Measurements from ENCODE around the gene GAL3ST1.

Gene GAL3ST1

DNA sequence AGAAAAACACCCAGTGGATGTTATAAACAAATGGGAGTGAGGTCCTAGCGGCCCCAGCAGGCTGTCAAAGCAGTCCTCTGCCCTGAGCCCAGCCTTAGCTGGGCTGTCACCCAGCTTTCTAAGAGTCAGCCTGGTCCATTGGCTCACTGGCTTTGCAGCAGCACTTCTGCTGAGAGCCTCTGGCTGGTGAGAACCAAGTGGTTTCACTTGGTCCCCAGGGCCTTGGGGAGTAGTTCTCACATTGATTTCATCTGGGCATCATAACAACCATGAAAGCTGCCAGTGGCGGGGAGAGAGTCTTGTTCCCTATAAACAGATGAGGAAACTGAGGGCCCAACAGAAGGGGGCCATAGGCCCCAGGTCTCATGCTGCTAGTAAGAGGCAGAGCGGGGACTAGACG lies 39.3 kb downstream of the GAL3ST1 start:
- no peak for DNase-seq (ENCODE audit: low read depth, low spot score)

DNA sequence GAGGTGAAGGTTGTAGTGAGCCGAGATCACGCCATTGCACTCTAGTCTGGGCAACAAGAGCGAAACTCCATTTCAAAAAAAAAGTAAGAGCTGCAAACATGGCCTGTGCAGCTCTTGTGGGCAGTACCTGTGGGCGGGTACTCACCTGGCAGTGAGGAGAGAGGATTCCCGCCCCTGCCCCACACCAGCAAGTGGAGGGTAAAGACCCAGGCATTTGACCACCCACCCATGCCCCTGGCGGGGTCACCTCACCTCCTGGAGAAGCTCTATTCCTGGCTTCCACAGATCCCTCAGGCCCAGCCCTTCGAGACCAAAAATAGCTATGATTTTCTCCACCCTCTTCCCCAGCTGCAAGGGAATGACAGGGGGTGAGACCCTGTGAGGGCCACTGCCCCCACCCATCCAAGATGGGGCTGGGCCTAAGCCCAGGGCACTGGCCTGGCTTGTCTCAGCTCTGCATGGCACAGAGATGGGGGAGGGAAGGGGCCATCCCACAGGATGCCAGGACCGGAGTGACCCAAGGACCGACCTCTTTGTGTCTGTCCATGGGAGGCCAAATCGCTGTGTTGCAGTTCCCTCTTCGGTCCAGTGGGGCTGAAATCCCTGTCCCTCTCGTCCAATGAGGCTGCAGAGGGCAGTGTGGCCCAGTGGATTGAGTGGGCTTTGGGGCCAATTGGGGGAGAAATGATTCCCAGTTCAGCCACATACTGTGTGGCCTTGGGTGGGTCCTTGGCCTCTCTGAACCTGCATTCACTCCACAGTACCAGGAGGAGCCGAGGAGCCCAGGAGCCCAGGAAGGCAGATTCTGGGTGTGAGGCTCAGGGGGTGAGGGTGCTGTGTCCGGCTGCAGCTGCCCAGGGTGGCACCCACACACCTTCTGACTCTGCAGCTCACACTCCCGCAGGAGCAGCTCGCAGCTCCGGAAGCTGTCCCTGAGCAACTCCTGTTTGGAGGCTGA lies 42.5 kb downstream of the GAL3ST1 start:
- no peak for DNase-seq (ENCODE audit: low read depth, low spot score)

DNA sequence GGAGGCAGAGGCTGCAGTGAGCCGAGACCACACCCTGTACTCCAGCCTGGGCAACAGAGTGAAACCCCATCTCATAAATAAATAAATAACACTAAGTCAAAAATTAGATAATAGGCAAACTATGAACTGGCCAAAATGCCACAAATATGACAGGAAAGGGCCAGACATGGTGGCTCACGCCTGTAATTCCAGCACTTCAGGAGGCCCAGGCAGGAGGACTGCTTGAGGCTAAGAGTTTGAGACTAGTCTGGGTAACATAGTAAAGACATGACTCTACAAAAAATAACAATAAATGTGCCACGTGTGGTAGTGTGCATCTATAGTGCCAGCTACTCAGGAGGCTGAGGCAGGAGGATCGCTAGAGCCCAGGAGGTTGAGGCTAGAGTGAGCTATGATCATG lies 47.8 kb downstream of the GAL3ST1 start:
- DNase-seq (ENCODE audit: low read depth, low spot score), result no peak

DNA sequence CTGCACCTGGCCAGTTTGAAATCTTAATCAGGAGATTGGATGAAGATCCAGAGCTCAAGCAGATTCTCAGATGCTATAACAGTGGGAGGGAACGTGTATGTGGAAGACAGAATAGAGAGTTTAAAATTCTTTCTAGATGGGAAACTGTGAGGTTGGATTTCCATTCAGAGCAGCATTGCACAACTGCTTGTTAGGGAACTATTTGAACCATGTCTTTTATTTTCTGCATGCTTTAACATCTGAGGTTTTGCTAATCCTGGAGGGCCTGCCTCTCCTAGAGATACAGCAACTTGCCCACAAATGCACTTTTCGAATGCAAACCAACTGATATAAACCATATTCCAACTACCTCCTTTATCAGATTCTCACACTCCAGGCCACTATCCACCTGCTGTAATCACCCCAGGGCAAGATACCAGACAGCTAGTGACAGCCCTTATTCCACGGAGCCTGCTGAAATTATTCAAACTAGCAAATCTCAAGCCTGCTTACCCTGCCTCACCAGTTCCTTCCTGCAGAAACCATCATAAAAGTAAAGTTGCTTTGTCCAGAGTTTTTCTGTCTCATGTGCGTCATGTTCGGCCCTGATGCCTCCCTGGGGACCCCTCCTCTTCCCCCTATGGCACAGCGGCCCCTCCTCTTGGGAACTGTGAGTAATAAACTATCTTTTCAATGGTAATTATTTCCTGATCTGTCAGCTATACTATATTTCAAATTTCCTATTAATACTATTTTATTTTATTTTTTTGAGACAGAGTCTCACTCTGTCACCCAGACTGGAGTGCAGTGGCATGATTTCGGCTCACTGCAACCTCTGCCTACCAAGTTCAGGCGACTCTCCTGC lies 50.6 kb downstream of the GAL3ST1 start:
- no peak for DNase-seq (ENCODE audit: low read depth, low spot score)

DNA sequence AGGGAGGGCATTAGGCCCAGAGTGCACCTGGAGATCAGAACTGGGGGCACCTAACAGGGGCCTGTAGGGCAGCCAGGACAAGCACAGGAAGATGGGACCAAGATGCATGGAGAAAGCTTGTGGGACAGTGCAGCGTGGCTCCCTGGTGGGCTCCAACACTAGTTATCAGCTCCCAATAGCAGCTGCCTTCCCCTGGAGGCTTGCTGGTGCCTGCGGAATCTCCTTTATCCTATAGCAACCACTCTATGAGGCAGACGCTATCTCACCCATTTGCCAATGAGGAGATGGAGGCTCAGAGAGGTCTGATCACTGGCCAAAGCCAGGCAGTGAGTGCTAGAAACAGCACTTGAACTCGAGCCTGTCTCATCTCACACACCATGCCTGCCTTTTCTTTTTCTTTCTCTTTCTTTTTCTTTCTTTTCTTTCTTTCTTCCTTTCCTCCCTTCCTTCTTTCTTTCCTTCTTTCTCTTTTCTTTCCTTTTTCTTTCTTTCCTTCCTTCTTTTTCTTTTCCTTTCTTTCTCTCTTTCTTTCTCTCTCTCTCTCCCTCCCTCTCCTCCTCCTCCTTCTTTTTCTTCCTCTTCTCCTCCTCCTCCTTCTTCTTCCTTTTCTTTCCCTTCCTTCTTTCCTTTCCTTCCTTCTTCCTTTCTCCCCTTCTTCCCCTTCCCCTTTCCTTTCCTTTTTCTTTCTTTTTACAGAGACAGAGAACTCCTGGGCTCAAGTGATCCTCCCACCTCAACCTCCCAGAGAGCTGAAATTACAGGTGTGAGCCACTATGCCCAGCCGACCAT lies 52.9 kb downstream of the GAL3ST1 start:
- no peak for DNase-seq (ENCODE audit: low read depth, low spot score)

DNA sequence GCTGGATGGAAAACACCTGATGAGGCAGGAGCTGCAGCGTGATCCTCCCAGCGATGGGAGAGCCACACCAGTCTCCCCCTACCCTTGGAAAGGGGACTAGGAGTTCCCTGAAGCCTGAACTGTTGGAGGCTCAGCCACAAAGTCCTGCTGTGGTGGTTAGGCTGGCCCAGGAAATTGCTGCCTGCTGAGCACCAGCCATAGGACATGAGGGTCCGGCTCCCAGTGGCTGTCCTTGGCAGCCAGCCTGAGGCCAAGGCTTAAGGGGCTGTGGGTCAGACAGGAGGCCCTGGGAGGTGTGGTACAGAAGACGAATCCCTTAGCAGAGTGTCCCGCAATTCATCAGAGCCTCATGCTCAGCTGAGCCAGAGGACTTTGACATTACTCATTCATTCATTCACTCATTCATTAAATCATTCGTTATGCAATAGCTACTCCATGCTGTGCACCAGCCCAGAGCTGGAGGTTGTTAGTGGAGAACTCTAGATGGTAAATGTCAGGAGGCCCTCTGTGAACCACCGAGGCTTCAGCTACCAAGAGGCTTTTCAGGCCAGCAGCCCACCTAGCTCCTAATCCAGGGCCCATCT lies 54.5 kb downstream of the GAL3ST1 start:
- DNase-seq (ENCODE audit: low read depth, low spot score), result no peak

DNA sequence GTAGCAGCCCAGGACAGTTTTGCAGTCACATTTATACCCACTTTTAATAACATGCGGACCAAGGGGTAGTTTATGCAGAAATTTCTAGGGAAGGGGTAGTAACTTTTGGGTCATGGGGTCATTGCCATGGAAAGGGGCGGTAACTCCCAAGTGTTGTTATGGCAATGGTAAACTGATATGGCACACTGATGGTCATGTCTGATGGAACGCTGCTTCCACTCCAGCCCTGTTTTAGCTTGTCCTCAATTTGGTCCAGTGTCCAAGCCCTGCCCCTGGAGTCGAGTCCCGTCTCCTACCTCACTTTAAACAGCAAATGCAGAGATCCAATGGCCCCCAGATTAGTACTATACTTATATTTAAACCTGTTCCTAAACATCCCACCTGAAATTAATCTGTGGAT lies 57.7 kb downstream of the GAL3ST1 start:
- no peak for DNase-seq (ENCODE audit: low read depth, low spot score)

DNA sequence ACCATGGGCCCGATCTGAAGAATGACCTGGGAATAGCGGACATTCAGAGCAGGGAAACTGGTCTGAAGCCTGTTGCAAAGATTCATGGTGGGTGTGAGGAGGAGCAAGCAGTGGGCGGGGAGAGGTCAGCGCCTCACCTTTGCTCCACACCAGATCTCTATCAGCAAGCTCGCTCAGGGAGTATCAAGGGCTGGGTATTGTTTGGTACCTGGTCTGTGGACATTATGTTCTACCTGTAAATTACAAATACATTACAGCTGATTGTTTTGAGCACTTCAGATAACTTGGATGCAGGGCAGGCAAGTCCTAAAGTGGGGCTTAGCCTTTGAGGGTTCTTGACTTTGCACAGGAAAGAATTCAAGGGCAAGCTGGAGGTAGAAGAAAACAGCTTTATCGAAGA lies 58.2 kb downstream of the GAL3ST1 start:
- no peak for DNase-seq (ENCODE audit: low read depth, low spot score)

DNA sequence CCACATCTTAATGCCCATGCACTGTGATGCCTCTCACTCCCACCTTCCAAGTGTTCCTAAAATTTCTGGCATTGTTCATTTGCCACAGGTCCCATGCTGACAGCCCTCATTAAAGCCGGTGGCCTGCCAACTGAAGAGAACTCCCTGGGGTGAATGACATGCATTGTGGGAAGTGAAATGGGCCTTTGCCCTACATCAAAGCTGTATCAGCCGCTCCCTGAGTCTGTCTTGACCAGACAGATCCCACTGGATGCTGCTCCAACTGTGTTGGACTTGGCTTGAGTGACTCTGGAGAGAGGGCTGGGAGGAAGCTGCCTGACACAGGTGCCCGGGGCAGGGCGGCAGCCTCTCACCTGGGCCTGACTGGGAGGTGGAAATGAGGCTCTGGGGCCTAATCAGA lies 60.2 kb downstream of the GAL3ST1 start:
- DNase-seq (ENCODE audit: low read depth, low spot score), result no peak

DNA sequence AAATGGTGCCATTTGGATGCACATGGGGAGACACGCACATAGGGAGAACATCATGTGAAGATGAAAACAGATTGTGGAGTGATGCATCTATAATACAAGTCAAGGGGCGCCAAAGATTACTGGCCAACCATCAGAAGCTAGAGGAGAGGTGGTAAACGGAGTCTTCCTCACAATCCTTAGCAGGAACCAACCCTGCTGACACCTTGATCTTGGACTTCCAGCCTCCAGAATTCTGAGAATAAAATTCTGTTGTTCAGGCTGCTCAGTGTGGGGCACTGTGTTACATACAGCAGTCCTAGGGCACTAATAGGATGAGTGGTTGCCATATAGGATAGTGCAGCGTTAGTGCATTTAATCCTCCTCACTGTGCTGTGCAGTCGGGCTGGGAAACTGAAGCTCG lies 61.0 kb downstream of the GAL3ST1 start:
- DNase-seq (ENCODE audit: low read depth, low spot score), result no peak

DNA sequence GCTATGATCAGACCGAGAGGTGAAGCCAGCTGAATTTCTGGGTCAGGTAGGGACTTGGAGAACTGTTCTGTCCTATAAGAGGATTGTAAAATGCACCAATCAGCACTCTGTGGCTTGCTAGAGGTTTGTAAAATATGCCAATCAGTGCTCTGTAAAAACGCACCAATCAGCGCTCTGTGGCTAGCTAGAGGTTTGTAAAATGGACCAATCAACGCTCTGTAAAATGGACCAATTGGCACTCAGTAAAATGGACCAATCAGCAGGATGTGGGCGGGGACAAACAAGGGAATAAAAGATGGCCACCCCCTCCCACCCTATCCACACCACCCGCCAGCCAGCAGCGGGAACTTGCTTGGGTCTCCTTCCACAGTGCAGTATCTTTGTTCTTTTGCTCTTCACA lies 62.6 kb downstream of the GAL3ST1 start:
- no peak for DNase-seq (ENCODE audit: low read depth, low spot score)

DNA sequence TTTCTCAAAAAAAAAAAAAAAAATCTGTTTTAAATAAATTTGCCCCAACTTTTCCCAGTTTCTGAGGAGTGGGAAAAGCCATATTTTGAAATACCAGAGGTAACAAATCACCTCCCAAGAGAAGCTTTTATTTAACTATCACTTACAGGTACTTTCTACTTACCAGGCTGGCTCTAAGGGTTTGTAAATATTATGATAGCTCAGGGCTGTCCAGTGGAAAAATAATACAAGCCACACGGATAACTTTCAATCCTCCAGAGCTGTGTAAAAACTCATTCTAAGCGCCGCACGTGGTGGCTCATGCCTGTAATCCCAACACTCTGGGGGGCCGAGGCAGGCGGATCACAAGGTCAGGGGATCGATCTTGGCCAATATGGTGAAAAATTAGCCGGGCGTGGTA lies 63.4 kb downstream of the GAL3ST1 start:
- no peak for DNase-seq (ENCODE audit: low read depth, low spot score)

DNA sequence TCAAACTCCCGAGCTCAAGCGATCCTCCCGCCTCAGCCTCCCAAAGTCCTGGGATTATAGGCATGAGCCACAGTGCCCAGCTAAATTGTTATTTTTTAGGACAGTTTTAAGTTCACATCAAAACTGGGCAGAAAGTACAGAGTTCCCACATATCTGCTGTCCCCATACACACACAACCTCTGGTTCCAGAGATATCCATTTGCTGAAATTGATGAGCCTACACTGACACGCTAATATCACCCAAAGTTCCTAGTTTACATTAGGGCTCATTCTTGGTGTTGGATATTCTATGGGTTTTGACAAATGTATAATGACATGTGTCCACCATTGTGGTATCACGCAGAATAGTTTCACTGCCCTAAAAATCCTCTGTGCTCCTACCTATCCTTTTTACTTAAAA lies 66.2 kb downstream of the GAL3ST1 start:
- DNase-seq (ENCODE audit: low read depth, low spot score), result no peak

DNA sequence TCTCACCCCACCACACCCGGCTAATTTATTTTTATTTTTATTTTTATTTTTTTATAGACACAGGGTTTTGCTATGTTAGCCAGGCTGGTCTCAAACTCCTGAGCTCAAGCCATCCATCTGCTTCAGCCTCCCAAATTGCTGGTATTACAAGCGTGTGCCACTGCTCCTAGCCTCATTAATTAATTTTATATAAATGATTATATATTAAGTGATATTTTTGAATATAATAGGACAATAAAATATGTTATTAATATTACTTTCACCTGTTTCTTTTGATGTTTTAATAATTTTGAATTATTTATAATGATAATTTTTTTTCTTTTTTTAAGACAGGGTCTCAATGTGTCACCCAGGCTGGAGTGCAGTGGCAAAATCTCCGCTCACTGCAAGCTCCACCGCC lies 66.8 kb downstream of the GAL3ST1 start:
- no peak for DNase-seq (ENCODE audit: low read depth, low spot score)

DNA sequence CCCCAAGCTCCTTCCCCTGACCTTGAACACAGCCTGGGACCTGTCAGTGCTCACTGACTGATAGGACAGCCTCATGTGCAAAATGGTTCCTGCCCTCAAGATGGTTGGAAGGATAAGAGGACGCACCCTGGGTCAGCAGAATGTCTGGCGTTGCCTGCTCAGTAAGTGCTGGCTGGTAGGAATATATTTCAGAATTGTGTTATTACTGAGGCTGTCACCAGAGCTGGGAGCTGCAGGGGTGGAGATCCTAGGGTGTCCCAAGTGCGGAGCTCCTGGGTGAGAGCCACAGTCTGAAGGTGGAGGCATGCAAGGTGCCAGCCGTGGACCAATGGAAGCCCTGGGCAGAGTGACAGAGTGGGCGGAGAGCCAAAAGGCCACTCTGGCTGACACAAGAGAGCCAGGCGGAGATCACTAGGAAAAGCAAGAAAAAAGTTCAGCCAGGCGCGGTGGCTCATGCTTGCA lies 67.9 kb downstream of the GAL3ST1 start:
- no peak for DNase-seq (ENCODE audit: low read depth, low spot score)
